Activated T-helper 2 cell treated with anti-CD3 and anti-CD28 coated beads, Interferon-gamma antibody, Interleukin-2, Interleukin-4, amounts not matched to agents 10 μg/mL and 5 μg/mL and 100 μg/mL, durations not matched to agents 14 hours and 24 hours and 36 hours (primary cell): ENCODE data around the gene PATJ. TPM values are rescaled to one million over a fixed set of nuclear protein-coding genes. Genes with fewer than 3 reads are reported as not detected.
A peak's percentile ranks its signal among the peaks of the same experiment; 100 is the strongest.
"Not testable (repeated sequence)": the region's sequence is repeated elsewhere in the genome, so short reads cannot be mapped to it uniquely, and the experiment has no call there.

Experiments
- DNase-seq: peaks from one replicate; pipeline ENCODE4 v3.0.0; 2021; ENCODE audit warnings: low spot score
- H3K27ac Mint-ChIP-seq: one replicate; pipeline ENCODE4 v1.8.0; 2021; ENCODE audit warnings: mixed read lengths
- H3K27me3 Mint-ChIP-seq: one replicate; pipeline ENCODE4 v1.8.0; 2021; ENCODE audit warnings: low read depth, mixed read lengths
- H3K36me3 Mint-ChIP-seq: one replicate; pipeline ENCODE4 v1.8.0; 2021; ENCODE audit warnings: low read depth, mixed read lengths
- H3K4me1 Mint-ChIP-seq: one replicate; pipeline ENCODE4 v1.8.0; 2021; ENCODE audit warnings: low read depth, mixed read lengths
- H3K4me3 Mint-ChIP-seq: one replicate; pipeline ENCODE4 v1.8.0; 2021; ENCODE audit warnings: low read depth, mild to moderate bottlenecking, moderate library complexity, mixed read lengths
- H3K9me3 Mint-ChIP-seq: one replicate; pipeline ENCODE4 v1.8.0; 2021; ENCODE audit warnings: mixed read lengths
- intact Hi-C: fragments of 100-400 bp; cut with micrococcal nuclease; formaldehyde crosslinking; loops from one replicate; pipeline ENCODE4 v1.15.1; 2023
- total RNA-seq: library from RNA; stranded (reverse); gene quantifications from 2 replicates; pipeline ENCODE4 v1.2.3, GENCODE V29; 2022

Gene PATJ
- total RNA-seq, 1 donor from 2014 or later, result 3.4 TPM

DNA sequence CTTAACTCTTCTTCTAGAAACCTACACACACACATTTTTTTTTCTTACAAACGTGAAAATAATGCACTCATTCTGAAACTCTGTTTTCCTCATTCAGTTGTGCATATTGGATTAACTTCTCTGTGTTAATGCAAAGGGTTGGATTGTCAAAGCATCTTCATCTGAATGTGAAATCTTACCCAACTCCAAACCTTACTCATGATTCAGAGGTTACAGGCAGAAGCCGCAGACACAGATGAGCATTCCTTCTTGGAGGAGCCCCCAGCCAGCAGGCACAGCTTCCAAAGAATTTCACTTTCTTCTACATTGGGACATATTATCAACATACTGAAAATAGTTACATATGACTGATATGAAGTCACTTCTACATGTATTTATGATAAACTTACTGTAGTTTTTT is 15.7 kb downstream of the PATJ start:
- H3K27ac Mint-ChIP-seq, result no peak overlapping the region
- no peaks in the 10 kb centered on the region for H3K36me3 Mint-ChIP-seq
- peaks cover 4% of the 10 kb centered on the region for H3K4me1 Mint-ChIP-seq
- H3K9me3 Mint-ChIP-seq, result no peaks in the 10 kb centered on the region
- DNase-seq, result no peak
- no peak overlapping the region for H3K4me3 Mint-ChIP-seq
- no peaks in the 10 kb centered on the region for H3K27me3 Mint-ChIP-seq
- intact Hi-C loops, result no loop called here

DNA sequence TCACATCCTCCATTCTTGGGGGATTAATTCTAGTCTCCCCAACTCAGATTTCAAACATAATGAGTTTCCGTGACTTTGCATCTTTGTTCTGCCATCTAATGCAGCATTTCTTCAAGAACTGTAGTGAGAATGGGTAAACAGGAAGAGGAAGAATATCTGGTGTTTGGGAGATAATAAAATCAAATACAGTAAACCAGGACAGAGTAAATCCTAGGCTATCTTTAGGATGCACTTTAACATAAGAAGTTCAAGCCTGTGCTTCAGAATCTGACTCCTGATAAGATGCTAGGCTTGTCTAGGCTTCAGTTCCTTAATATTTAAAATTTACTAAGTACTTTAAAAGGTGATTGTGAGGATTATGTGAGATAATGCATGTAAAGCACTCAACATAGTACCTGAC is 27.9 kb downstream of the PATJ start:
- Mint-ChIP-seq H3K9me3 (no peaks in the 10 kb centered on the region), H3K4me1 (no peaks in the 10 kb centered on the region), H3K27ac (no peak overlapping the region), H3K4me3 (no peak overlapping the region), H3K36me3 (no peaks in the 10 kb centered on the region), H3K27me3 (no peaks in the 10 kb centered on the region)
- DNase-seq, result no peak
- intact Hi-C loops, result no loop called here

DNA sequence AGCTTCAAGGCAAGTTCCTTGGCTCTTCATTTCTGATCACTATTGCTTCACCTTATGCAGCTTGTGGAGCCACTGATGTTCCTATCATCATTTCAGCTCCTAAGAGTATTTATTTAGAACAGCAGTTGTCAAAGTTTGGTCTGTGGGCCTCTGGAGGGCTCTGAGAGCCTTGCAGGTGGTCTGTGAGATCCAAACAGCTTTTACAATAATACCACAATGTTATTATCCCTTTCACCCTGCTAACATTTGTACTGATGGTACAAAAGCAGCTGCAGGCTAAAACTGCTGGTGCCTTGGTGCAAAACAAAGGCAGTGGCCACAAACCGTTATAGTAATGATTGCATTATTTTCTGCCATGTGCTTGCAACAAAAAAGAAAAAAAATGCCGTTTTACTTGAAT is 33.8 kb downstream of the PATJ start:
- Mint-ChIP-seq H3K27ac (no peak overlapping the region), H3K4me3 (no peak overlapping the region), H3K36me3 (no peaks in the 10 kb centered on the region), H3K9me3 (no peaks in the 10 kb centered on the region), H3K27me3 (no peaks in the 10 kb centered on the region), H3K4me1 (peaks cover 5% of the 10 kb centered on the region)
- intact Hi-C loops, result no loop called here
- DNase-seq, result no peak

DNA sequence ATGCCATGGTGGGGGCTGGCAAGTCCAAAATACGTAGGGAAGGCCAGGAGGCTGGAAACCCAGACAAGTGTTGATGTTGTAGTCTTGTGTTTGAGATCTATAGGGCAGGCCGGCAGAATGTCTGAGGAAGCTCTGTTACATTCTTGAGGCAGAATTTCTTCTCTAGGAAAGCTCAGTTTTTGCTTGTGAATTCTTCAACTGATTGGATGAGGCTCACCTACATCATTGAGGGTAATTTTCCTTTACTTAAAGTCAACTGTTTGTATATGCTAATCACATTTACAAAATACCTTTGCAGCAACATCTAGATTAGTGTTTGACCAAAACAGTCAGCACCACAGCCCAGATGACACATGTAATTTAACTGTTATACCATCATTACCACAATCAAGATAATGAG is 37.0 kb downstream of the PATJ start:
- intact Hi-C loops, result no loop called here
- Mint-ChIP-seq H3K4me3 (no peak overlapping the region), H3K27me3 (no peaks in the 10 kb centered on the region), H3K27ac (no peak overlapping the region), H3K36me3 (no peaks in the 10 kb centered on the region), H3K9me3 (no peaks in the 10 kb centered on the region), H3K4me1 (peaks cover 25% of the 10 kb centered on the region)
- no peak for DNase-seq

DNA sequence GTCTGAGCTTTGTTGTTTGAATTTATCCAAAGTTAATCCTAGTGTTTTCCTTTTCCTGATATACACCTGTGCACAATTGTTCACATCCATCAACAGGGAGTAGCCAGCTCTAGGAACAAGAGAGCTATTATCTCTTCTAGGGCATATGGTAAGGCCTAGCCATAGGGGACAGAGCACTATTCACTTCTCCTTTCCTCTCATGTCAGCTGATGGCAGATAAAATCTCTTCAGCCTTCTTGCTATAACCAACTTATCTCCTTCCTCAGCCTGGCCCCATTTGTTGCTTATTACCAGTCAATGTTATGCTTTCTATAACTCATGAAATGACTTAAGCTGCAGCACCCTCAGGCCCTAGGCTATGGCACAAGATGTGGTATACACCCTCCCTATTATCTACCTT is 38.9 kb downstream of the PATJ start:
- Mint-ChIP-seq H3K27me3 (no peaks in the 10 kb centered on the region), H3K4me1 (peaks cover 25% of the 10 kb centered on the region), H3K4me3 (no peak overlapping the region), H3K27ac (no peak overlapping the region), H3K36me3 (no peaks in the 10 kb centered on the region), H3K9me3 (no peaks in the 10 kb centered on the region)
- no peak for DNase-seq
- intact Hi-C loops, result no loop called here

DNA sequence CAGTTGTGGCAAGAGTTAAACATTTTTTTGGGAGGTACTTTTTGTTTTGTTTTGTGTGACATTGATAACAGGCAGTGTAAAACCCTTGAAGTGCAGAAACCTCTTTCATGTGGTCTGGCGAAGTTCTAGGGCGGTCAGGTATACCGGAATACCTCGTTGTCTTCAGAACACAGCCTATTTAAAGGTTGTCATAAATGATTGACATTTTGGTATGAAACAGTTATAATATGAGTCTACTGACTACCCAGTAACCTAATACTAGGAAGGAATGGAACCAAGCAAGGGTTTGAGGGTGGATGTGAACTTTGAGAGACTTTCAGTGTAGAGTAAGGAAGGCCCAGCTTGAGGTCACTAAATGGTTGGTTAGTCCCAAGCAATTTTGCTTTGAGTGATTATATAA is 40.5 kb downstream of the PATJ start:
- H3K4me1 Mint-ChIP-seq, result peaks cover 25% of the 10 kb centered on the region
- intact Hi-C loops, result loop anchor here (2.0 kb wide), 1 partner anchor 58 kb away; the partner anchor contains the start of gene TM2D1
- DNase-seq, result peak; percentile 50
- no peaks in the 10 kb centered on the region for H3K36me3 Mint-ChIP-seq
- H3K27ac Mint-ChIP-seq, result peak overlapping the region; percentile 71
- H3K27me3 Mint-ChIP-seq, result no peaks in the 10 kb centered on the region
- peak overlapping the region; percentile 54 for H3K4me3 Mint-ChIP-seq
- no peaks in the 10 kb centered on the region for H3K9me3 Mint-ChIP-seq

DNA sequence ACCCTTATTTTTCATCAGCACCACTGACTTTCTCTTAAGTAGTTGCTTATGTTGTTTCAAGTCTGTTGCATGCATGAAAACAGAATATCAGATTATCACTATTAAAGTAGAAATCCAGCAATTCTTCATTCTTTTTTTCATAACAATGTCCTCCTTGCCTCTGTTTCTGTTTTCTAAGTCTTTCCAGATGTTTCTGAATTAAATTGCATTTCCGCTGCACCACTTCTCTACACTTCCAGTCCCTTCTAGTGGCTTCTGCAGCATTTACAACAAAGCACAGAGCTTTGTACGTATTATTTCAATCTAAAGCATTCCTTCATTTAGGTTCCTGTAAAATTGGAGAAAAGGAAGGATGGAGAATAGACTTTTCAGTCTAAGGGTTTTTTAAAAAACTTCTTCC is 42.4 kb downstream of the PATJ start:
- DNase-seq, result no peak
- intact Hi-C loops, result no loop called here
- H3K27ac Mint-ChIP-seq, result no peak overlapping the region
- H3K9me3 Mint-ChIP-seq, result no peaks in the 10 kb centered on the region
- no peak overlapping the region for H3K4me3 Mint-ChIP-seq
- H3K4me1 Mint-ChIP-seq, result peaks cover 23% of the 10 kb centered on the region
- no peaks in the 10 kb centered on the region for H3K36me3 Mint-ChIP-seq
- no peaks in the 10 kb centered on the region for H3K27me3 Mint-ChIP-seq

DNA sequence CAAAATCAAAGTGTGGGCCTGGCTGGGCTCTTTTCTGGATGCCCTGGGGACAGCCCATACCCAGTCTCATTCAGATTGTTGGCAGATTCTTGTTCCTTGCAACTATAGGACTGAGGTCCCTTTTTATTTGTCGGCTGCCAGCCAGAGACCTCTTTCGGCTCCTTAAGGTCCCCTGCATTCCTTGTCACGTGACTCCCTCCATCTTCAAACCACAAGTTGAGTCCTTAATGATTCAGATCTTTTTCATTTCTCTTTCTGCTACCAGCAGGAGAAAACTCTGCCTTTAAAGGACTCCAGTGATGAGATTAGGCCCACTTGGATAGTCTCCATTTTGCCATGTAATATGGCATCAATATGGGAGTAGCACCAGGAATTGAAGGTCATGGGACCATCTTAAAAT is 48.6 kb downstream of the PATJ start:
- no peak for DNase-seq
- Mint-ChIP-seq H3K27ac (no peak overlapping the region), H3K36me3 (no peaks in the 10 kb centered on the region), H3K27me3 (no peaks in the 10 kb centered on the region), H3K9me3 (no peaks in the 10 kb centered on the region), H3K4me1 (no peaks in the 10 kb centered on the region), H3K4me3 (no peak overlapping the region)
- intact Hi-C loops, result no loop called here

DNA sequence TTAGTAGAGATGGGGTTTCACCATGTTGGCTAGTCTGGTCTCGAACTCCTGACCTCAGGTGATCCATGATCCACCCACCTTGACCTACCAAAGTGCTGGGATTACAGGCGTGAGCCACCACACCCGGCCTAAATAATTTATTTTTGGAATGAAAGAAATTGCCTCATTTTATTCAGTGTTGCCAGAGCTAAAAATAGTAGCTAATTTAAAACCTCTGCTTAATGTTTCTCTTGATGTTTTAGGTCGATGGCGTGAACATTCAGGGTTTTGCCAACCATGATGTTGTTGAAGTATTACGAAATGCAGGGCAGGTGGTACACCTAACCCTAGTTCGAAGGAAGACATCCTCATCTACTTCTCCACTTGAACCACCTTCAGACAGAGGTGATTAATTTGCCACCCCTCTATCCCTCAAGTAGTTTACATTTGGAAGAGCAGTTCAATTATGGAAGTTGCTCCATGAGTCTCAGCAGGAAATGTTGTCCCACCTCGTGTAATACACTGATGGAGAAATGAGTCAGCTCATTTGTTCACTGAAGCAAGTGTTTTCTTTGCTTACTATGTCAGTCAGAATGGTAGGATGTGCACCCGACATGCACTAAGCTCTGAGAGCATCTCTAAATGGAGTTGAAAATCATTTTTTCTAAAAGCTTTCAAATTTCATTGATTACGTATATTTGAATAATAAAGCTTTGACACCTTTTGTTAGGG is 54.9 kb downstream of the PATJ start:
- Mint-ChIP-seq H3K9me3 (no peaks in the 10 kb centered on the region), H3K4me1 (peaks cover 4% of the 10 kb centered on the region), H3K36me3 (peaks cover 5% of the 10 kb centered on the region), H3K27me3 (no peaks in the 10 kb centered on the region), H3K27ac (no peak overlapping the region), H3K4me3 (no peak overlapping the region)
- DNase-seq, result no peak
- intact Hi-C loops, result no loop called here

DNA sequence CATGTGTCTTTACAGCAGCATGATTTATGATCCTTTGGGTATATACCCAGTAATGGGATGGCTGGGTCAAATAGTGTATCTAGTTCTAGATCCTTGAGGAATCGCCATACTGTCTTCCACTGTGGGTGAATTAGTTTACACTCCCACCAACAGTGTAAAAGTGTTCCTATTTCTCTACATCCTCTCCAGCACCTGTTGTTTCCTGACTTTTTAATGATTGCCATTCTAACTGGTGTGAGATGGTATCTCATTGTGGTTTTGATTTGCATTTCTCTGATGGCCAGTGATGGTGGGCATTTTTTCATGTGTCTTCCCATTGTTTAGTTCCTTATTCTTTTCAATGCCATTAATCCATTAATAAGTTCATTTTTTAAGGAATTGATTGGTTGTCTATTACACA is 58.8 kb downstream of the PATJ start:
- H3K9me3 Mint-ChIP-seq, DNase-seq, intact Hi-C loops, H3K4me3 Mint-ChIP-seq, H3K36me3 Mint-ChIP-seq, H3K27me3 Mint-ChIP-seq, H3K27ac Mint-ChIP-seq, H3K4me1 Mint-ChIP-seq: not testable (repeated sequence)

DNA sequence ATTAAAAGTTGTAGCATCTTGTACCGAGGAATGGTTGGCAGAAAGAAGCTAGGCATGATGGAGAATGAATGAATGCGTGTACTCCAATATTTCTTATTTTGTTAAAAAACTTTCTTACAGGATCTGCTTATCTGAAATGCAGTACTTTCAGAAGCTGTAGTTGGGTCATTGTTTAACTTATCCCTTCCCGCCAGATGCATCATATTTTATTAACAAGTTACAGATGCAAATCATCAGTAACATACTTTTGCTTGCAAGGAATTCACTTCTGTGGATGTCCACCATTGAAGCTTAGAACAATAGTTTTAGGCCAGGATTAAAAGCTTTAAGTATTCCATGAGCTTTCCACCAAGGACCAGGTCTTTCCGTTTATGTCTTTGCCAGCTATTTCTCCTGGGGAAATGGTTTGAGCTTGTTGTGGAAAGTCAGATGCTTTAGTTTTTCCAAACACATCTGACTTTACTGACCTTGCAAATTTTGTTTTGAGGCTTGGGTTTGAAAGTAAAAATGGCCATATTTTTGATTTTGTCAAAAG is 65.4 kb downstream of the PATJ start:
- Mint-ChIP-seq H3K4me3 (no peak overlapping the region), H3K27ac (no peak overlapping the region), H3K27me3 (no peaks in the 10 kb centered on the region), H3K36me3 (no peaks in the 10 kb centered on the region), H3K4me1 (no peaks in the 10 kb centered on the region), H3K9me3 (no peaks in the 10 kb centered on the region)
- intact Hi-C loops, result no loop called here
- no peak for DNase-seq

DNA sequence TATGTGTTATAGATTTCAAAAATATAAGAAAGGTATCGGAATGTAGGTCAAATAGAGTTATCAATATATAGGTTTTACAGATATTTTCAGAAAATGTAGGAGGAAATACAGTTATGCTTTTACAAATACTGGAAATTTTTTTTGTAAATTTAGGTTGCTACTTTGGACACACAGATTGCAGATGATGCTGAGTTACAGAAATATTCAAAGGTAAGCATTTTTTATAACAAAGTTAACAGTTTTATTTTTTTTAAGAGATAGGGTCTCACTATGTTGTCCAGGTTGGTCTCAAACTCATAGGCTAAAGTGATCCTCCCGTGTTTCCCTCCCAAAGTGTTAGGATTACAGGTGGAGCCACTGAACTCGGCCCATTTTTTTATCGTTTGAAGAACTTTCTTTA is 66.0 kb downstream of the PATJ start:
- no peaks in the 10 kb centered on the region for H3K9me3 Mint-ChIP-seq
- H3K36me3 Mint-ChIP-seq, result no peaks in the 10 kb centered on the region
- no peak overlapping the region for H3K4me3 Mint-ChIP-seq
- H3K27ac Mint-ChIP-seq, result no peak overlapping the region
- intact Hi-C loops, result no loop called here
- no peaks in the 10 kb centered on the region for H3K4me1 Mint-ChIP-seq
- H3K27me3 Mint-ChIP-seq, result no peaks in the 10 kb centered on the region
- DNase-seq, result no peak

DNA sequence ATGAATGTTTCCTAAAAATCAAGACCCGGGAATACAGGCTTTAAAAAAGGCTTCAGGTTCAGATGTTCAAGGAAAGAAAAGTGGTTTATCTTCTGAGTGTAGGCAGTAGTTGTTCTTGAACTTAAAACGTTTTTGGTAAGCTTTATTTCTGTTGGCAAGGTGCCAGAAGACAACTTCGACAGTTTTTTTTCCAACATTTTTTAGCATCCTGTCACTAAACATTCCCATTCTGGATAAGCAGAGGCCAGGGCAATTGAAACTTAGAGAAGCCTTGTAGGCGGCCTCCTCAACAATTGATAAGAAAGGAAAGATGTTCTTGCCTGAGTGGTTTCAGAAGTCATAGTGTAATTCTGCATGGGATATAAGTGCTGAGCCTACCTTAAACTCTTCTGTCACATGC is 66.7 kb downstream of the PATJ start:
- H3K4me3 Mint-ChIP-seq, result no peak overlapping the region
- DNase-seq, result no peak
- H3K9me3 Mint-ChIP-seq, result no peaks in the 10 kb centered on the region
- H3K4me1 Mint-ChIP-seq, result no peaks in the 10 kb centered on the region
- no peak overlapping the region for H3K27ac Mint-ChIP-seq
- no peaks in the 10 kb centered on the region for H3K36me3 Mint-ChIP-seq
- H3K27me3 Mint-ChIP-seq, result no peaks in the 10 kb centered on the region
- intact Hi-C loops, result no loop called here

DNA sequence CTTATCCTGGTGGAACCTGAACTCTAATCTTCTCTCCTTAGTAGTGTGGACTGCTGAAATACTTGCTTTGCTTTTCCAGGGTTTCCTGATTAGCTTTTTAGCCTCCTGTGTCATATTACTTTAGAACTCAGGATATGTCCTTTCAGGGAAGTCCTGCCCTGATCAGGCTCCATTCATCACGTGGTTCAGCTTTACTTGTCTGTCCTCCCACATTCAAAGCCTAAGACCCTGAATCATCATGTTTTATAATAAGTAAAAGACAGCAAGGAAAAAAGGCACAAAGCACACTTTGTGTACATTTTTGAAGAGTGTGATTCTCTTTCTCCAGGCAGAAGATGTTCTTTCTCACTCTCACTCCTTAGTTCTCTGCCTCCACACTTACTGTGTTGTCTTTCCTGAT is 70.6 kb downstream of the PATJ start:
- Mint-ChIP-seq H3K36me3 (no peaks in the 10 kb centered on the region), H3K4me1 (no peaks in the 10 kb centered on the region), H3K27me3 (no peaks in the 10 kb centered on the region), H3K9me3 (no peaks in the 10 kb centered on the region), H3K4me3 (no peak overlapping the region), H3K27ac (no peak overlapping the region)
- no peak for DNase-seq
- intact Hi-C loops, result no loop called here
